ENCODE data around the gene RAB32.

DNA sequence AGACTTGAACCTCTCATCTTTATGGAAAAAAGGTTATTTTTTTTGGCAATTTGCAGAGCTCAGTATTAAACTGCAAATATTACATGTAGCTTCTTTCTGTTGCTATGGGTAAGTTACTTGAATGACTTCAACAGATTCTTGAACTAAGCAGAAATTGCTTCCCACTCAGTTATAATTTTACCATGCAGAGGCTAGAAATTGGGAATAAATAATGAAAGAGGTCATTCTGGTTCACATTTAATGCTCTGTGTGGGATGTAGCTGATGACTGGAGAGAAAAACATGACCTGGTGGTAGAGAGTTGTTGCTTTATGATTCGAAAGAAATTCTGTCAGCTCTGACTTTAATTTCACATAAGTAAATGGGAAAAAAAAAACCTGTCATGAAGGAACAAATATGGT, 38.3 kb downstream of the RAB32 start:
- TF ChIP-seq, protein P1, sequence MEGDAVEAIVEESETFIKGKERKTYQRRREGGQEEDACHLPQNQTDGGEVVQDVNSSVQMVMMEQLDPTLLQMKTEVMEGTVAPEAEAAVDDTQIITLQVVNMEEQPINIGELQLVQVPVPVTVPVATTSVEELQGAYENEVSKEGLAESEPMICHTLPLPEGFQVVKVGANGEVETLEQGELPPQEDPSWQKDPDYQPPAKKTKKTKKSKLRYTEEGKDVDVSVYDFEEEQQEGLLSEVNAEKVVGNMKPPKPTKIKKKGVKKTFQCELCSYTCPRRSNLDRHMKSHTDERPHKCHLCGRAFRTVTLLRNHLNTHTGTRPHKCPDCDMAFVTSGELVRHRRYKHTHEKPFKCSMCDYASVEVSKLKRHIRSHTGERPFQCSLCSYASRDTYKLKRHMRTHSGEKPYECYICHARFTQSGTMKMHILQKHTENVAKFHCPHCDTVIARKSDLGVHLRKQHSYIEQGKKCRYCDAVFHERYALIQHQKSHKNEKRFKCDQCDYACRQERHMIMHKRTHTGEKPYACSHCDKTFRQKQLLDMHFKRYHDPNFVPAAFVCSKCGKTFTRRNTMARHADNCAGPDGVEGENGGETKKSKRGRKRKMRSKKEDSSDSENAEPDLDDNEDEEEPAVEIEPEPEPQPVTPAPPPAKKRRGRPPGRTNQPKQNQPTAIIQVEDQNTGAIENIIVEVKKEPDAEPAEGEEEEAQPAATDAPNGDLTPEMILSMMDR (IDR thresholded peaks at IDR 0.05): no peak
- TF ChIP-seq POLR2A (IDR thresholded peaks at IDR 0.05): no peak
